ENCODE data around the gene MIEF1. TPM values are rescaled to one million over a fixed set of nuclear protein-coding genes. Genes with fewer than 3 reads are reported as not detected.
A peak's percentile ranks its signal among the peaks of the same experiment; 100 is the strongest.

The MIEF1 gene
- total and polyA plus RNA-seq, 7 experiments from 2014 or later, result 17.5 to 42.3 (median 33.2) TPM

- POLR2A ChIA-PET, result interaction anchor here (0.7 to 2.6 kb wide), 8 partner anchors 11 to 194 kb away, joined by 3 to 10 read pairs (median 4); partner anchors contain the start of genes MIEF1, RPS19BP1 and TAB1
- peak in 6 of 9 donors; percentile 18 to 55 (median 52) for DNase-seq
- H3K9me3 ChIP-seq (ENCODE audit: control insufficient read depth in 2 of 3, low read length in 3 of 3), result no peaks in the 10 kb centered on the region
- CTCF ChIA-PET, result interaction anchor here (0.7 to 5.5 kb wide), 10 partner anchors 8 to 172 kb away, joined by 3 to 50 read pairs (median 6); partner anchors contain the start of genes MIEF1 and TAB1
- H3K27me3 Mint-ChIP-seq, result no peaks in the 10 kb centered on the region
- peak; percentile 72 for ATAC-seq
- peaks cover 11 to 43% (median 22%) of the 10 kb centered on the region in 7 donors for H3K4me1 Mint-ChIP-seq
- no peak overlapping the region for H3K4me3 ChIP-seq (ENCODE audit: low read length)
- intact Hi-C loops (cut with micrococcal nuclease), result loop anchor here in 1 of 2 donors (1.0 kb wide), 2 partner anchors 21 to 171 kb away; no protein-coding TSS in a partner anchor
- no peak overlapping the region for H3K4me3 Mint-ChIP-seq
- H3K27me3 ChIP-seq (ENCODE audit: control insufficient read depth in 2 of 2, insufficient read depth in 2 of 2, low read length in 2 of 2), result no peaks in the 10 kb centered on the region
- H3K36me3 ChIP-seq (ENCODE audit: control insufficient read depth in 2 of 3, insufficient read depth in 3 of 3, low read length in 3 of 3), result peaks cover 11 to 66% (median 15%) of the 10 kb centered on the region in 3 experiments
- no peaks in the 10 kb centered on the region for H3K9me3 Mint-ChIP-seq
- peak overlapping the region in 5 of 9 donors; percentile 12 to 59 (median 23) for H3K27ac Mint-ChIP-seq
- H3K27ac ChIP-seq (ENCODE audit: low read depth, low read length), result no peak overlapping the region
- H3K4me1 ChIP-seq (ENCODE audit: control insufficient read depth in 2 of 2, insufficient read depth in 2 of 2, low read length in 2 of 2), result peaks cover 0 to 9% of the 10 kb centered on the region in 2 donors
- H3K36me3 Mint-ChIP-seq, result peaks cover 13 to 34% (median 17%) of the 10 kb centered on the region in 5 donors
Measured at GRCh38 chr22:39514373-39514973, 12.4 kb downstream of the MIEF1 start.

GRCh38 chr22:39515266-39516050 lies 13.4 kb downstream of the MIEF1 start:
- Histone ChIP-seq H3K36me3 (ENCODE audit: control insufficient read depth in 2 of 3, insufficient read depth in 3 of 3, low read length in 3 of 3) (peaks cover 11 to 62% (median 15%) of the 10 kb centered on the region in 3 experiments), H3K27ac (ENCODE audit: low read depth, low read length) (no peak overlapping the region)

GRCh38 chr22:39517470-39517869 lies 15.4 kb downstream of the MIEF1 start:
- Mint-ChIP-seq H3K4me3 (peak overlapping the region in 3 of 10 donors; percentile 7 to 34 (median 12)), H3K36me3 (peaks cover 11 to 48% (median 29%) of the 10 kb centered on the region in 5 donors), H3K4me1 (peaks cover 17 to 51% (median 33%) of the 10 kb centered on the region in 7 donors), H3K27ac (peak overlapping the region in 2 of 9 donors; percentile 39 to 94), H3K9me3 (peaks cover 0 to 16% (median 0%) of the 10 kb centered on the region in 11 donors), H3K27me3 (peaks cover 0 to 4% (median 0%) of the 10 kb centered on the region in 5 donors)
- no peak for ATAC-seq
- no peaks in the 10 kb centered on the region for H3K27me3 ChIP-seq (ENCODE audit: control insufficient read depth in 2 of 2, insufficient read depth in 2 of 2, low read length in 2 of 2)
- H3K4me3 ChIP-seq (ENCODE audit: low read length), result no peak overlapping the region
- DNase-seq, result no peak
- intact Hi-C loops (cut with micrococcal nuclease), result no loop called here
- peaks cover 12 to 23% of the 10 kb centered on the region in 2 donors for H3K4me1 ChIP-seq (ENCODE audit: control insufficient read depth in 2 of 2, insufficient read depth in 2 of 2, low read length in 2 of 2)
- ChIA-PET POLR2A (interaction anchor here (0.6 to 3.2 kb wide), 7 partner anchors 9 to 468 kb away, joined by 3 to 15 read pairs (median 6); partner anchors contain the start of gene MIEF1), CTCF (interaction anchor here (0.5 to 5.5 kb wide), 10 partner anchors 9 to 829 kb away, joined by 3 to 50 read pairs (median 4); partner anchors contain the start of gene TAB1)
- peaks cover 11 to 58% (median 24%) of the 10 kb centered on the region in 3 experiments for H3K36me3 ChIP-seq (ENCODE audit: control insufficient read depth in 2 of 3, insufficient read depth in 3 of 3, low read length in 3 of 3)
- no peaks in the 10 kb centered on the region for H3K9me3 ChIP-seq (ENCODE audit: control insufficient read depth in 2 of 3, low read length in 3 of 3)
- H3K27ac ChIP-seq (ENCODE audit: low read depth, low read length), result no peak overlapping the region

More at GRCh38 chr22:39515266-39516050, 13.4 kb downstream of the MIEF1 start:
- H3K27me3 Mint-ChIP-seq, result peaks cover 0 to 4% (median 0%) of the 10 kb centered on the region in 5 donors
- ChIA-PET POLR2A (interaction anchor here (0.6 to 2.6 kb wide), 10 partner anchors 9 to 1401 kb away, joined by 3 to 10 read pairs (median 4); partner anchors contain the start of genes MIEF1, RPL3 and RPS19BP1), CTCF (interaction anchor here (0.6 to 5.5 kb wide), 15 partner anchors 7 to 401 kb away, joined by 3 to 50 read pairs (median 5); partner anchors contain the start of genes MIEF1 and TAB1)
- peaks cover 7 to 41% (median 20%) of the 10 kb centered on the region in 7 donors for H3K4me1 Mint-ChIP-seq
- no peak overlapping the region for H3K4me3 ChIP-seq (ENCODE audit: low read length)
- DNase-seq (peak in 1 of 9 donors; percentile 5), ATAC-seq (no peak)
- H3K4me3 Mint-ChIP-seq, result no peak overlapping the region
- H3K9me3 ChIP-seq (ENCODE audit: control insufficient read depth in 2 of 3, low read length in 3 of 3), result no peaks in the 10 kb centered on the region
- peaks cover 0 to 9% of the 10 kb centered on the region in 2 donors for H3K4me1 ChIP-seq (ENCODE audit: control insufficient read depth in 2 of 2, insufficient read depth in 2 of 2, low read length in 2 of 2)
- intact Hi-C loops (cut with micrococcal nuclease), result no loop called here
- peak overlapping the region in 3 of 9 donors; percentile 21 to 64 (median 63) for H3K27ac Mint-ChIP-seq
- peaks cover 10 to 34% (median 18%) of the 10 kb centered on the region in 5 donors for H3K36me3 Mint-ChIP-seq
- no peaks in the 10 kb centered on the region for H3K27me3 ChIP-seq (ENCODE audit: control insufficient read depth in 2 of 2, insufficient read depth in 2 of 2, low read length in 2 of 2)
- peaks cover 0 to 6% (median 0%) of the 10 kb centered on the region in 11 donors for H3K9me3 Mint-ChIP-seq

- H3K27ac ChIP-seq (ENCODE audit: low read depth, low read length), result no peak overlapping the region
- no peak overlapping the region for H3K4me3 ChIP-seq (ENCODE audit: low read length)
- POLR2A ChIA-PET, result interaction anchor here (1.2 to 3.2 kb wide), 4 partner anchors 8 to 16 kb away, joined by 4 to 15 read pairs (median 10); partner anchors contain the start of gene MIEF1
Measured at GRCh38 chr22:39518144-39518786, 16.2 kb downstream of the MIEF1 start.

GRCh38 chr22:39518996-39519680 lies 17.0 kb downstream of the MIEF1 start:
- no peaks in the 10 kb centered on the region for H3K27me3 ChIP-seq (ENCODE audit: control insufficient read depth in 2 of 2, insufficient read depth in 2 of 2, low read length in 2 of 2)
- H3K4me3 ChIP-seq (ENCODE audit: low read length), result peak overlapping the region; percentile 96
- Mint-ChIP-seq H3K27me3 (peaks cover 0 to 4% (median 0%) of the 10 kb centered on the region in 5 donors), H3K36me3 (peaks cover 11 to 48% (median 33%) of the 10 kb centered on the region in 5 donors), H3K27ac (peak overlapping the region; percentile 80 to 100 (median 95)), H3K4me3 (peak overlapping the region; percentile 83 to 99 (median 96)), H3K9me3 (peaks cover 0 to 16% (median 0%) of the 10 kb centered on the region in 11 donors), H3K4me1 (peaks cover 25 to 62% (median 45%) of the 10 kb centered on the region in 7 donors)
- peak in 1 of 9 donors; percentile 10 for DNase-seq
- POLR2A ChIA-PET, result interaction anchor here (0.5 to 6.1 kb wide), 33 partner anchors 9 to 826 kb away, joined by 3 to 105 read pairs (median 5); partner anchors contain the start of genes CBX7, MIEF1, RPL3 and RPS19BP1
- intact Hi-C loops (cut with micrococcal nuclease), result no loop called here
- H3K27ac ChIP-seq (ENCODE audit: low read depth, low read length), result peak overlapping the region; percentile 84
- CTCF ChIA-PET, result interaction anchor here (0.5 to 5.5 kb wide), 8 partner anchors 7 to 377 kb away, joined by 3 to 50 read pairs (median 6); no protein-coding TSS in a partner anchor
- no peak for ATAC-seq
- H3K4me1 ChIP-seq (ENCODE audit: control insufficient read depth in 2 of 2, insufficient read depth in 2 of 2, low read length in 2 of 2), result peaks cover 24 to 35% of the 10 kb centered on the region in 2 donors
- peaks cover 6 to 55% (median 13%) of the 10 kb centered on the region in 3 experiments for H3K36me3 ChIP-seq (ENCODE audit: control insufficient read depth in 2 of 3, insufficient read depth in 3 of 3, low read length in 3 of 3)
- H3K9me3 ChIP-seq (ENCODE audit: control insufficient read depth in 2 of 3, low read length in 3 of 3), result no peaks in the 10 kb centered on the region

More at GRCh38 chr22:39518144-39518786, 16.2 kb downstream of the MIEF1 start:
- peaks cover 0 to 16% (median 0%) of the 10 kb centered on the region in 11 donors for H3K9me3 Mint-ChIP-seq
- peaks cover 11 to 58% (median 21%) of the 10 kb centered on the region in 3 experiments for H3K36me3 ChIP-seq (ENCODE audit: control insufficient read depth in 2 of 3, insufficient read depth in 3 of 3, low read length in 3 of 3)
- H3K27ac Mint-ChIP-seq, result peak overlapping the region in 6 of 9 donors; percentile 43 to 98 (median 94)
- intact Hi-C loops (cut with micrococcal nuclease), result no loop called here
- peaks cover 25 to 59% (median 41%) of the 10 kb centered on the region in 7 donors for H3K4me1 Mint-ChIP-seq
- CTCF ChIA-PET, result interaction anchor here (0.7 to 5.5 kb wide), 7 partner anchors 12 to 348 kb away, joined by 3 to 50 read pairs (median 6); partner anchors contain the start of genes CACNA1I and TAB1
- peaks cover 11 to 53% (median 34%) of the 10 kb centered on the region in 5 donors for H3K36me3 Mint-ChIP-seq
- DNase-seq (peak in 1 of 9 donors; percentile 2), ATAC-seq (no peak)
- H3K27me3 Mint-ChIP-seq, result peaks cover 0 to 4% (median 0%) of the 10 kb centered on the region in 5 donors
- peak overlapping the region in 9 of 10 donors; percentile 21 to 98 (median 95) for H3K4me3 Mint-ChIP-seq
- no peaks in the 10 kb centered on the region for H3K27me3 ChIP-seq (ENCODE audit: control insufficient read depth in 2 of 2, insufficient read depth in 2 of 2, low read length in 2 of 2)
- H3K4me1 ChIP-seq (ENCODE audit: control insufficient read depth in 2 of 2, insufficient read depth in 2 of 2, low read length in 2 of 2), result peaks cover 20 to 31% of the 10 kb centered on the region in 2 donors
- H3K9me3 ChIP-seq (ENCODE audit: control insufficient read depth in 2 of 3, low read length in 3 of 3), result no peaks in the 10 kb centered on the region
